Stimulated activated CD4-positive, alpha-beta T cell treated with anti-CD3 and anti-CD28 coated beads, Interleukin-2, amount 100 ng/mL, for 24 hours (primary cell): ENCODE results near the gene NOM1.

Experiments used
- DNase-seq, 2 donors: peaks; one replicate each; pipeline ENCODE4 v3.0.0-alpha.2; 2020

NOM1 gene

DNA sequence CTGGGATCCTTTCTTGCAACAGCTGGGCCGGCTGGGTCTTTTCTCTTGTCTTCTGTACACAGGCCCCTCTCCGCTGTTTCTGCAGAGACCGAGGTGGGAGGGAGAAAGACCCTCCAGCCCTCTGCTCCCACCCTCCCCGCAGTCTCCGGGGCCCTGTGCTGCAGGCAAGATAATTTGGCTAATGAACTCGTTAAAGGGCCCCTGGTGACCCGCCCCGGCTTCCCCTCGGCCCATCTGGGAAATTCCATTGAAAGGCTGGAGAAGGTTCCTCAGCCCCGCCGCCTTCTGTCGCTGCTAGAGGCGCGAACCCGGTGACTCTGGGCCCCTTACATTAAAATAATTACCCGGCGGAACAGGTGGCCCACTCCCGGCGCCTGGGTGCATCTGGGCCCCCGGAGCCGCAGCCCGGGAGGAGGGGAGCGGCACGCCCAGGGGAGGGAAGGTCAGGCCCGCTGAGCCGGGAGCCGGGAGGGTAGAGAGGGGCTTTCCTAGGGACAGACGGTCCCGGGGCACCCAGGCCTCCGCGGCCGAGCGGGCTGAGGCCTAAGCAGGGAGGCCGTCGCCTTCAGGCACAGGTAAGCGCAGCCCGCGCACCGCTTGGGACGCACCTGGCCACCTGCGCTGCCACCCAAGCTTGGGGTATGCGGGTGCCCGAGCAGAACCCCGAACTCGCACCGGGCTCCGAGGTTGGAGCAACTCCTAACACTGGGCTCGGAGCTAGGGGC, 68.3 kb downstream of the NOM1 start:
- DNase-seq, result no peak

DNA sequence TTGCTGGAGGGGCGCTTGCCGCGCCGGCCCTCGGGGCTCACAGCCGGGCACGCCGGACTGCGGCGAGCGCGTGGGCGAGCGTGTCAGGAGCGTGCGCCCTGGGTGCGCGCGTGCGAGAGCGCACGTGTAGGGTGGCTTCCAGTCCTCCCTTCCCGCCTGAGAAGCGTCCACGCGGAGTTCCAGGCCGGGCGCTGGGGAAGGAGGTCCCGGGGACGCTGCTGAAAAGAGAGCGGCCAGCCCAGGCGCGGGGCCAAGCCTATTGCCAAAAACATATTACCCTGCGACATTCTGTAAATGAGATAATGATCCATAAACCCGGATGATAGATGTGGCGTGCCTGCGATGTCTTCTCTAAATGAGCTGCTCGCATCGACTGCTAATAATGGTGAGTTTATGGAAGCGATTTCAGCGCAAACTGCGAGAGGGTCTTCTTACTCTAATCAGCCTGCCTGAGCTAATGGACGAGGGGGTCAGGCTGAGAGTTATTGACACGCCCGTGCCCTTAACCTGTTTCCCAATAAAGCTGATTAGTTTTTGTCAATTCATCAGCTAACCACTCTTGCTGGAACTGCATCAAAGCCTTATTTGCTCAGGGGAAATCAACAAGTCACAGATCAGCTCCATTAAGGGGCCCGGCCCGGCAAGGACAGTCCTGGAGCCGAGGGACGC, 69.0 kb downstream of the NOM1 start:
- no peak for DNase-seq

DNA sequence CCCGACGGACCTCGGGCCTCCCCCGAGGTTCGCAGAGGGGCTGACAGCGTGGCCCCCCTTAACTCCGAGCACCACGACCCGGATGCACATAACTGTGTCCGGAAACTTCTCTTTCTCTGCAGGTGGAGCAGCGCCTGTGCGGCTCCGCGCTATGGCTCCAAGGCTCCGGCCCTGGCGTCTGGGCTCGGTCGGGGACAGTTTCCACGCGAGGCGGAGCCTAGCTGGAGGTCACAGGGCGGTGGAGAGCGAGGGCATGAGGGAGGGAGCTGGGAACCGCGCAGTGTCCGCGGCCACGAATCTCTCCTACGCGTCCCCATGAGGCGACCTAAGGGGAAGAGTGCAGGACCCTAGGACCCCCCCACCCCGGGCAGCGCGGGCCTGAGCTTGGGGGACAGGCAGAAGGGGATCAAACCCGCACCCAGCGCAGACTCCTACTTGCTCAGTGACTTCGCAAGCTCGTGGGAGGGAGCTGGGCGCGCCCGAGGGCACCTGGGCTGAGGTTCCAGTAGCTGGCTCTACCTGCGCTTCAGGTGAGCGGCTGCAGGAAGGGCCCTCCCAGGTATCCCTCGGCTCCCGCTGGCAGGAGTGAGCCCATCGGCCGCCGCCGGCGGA, 69.6 kb downstream of the NOM1 start:
- no peak for DNase-seq

DNA sequence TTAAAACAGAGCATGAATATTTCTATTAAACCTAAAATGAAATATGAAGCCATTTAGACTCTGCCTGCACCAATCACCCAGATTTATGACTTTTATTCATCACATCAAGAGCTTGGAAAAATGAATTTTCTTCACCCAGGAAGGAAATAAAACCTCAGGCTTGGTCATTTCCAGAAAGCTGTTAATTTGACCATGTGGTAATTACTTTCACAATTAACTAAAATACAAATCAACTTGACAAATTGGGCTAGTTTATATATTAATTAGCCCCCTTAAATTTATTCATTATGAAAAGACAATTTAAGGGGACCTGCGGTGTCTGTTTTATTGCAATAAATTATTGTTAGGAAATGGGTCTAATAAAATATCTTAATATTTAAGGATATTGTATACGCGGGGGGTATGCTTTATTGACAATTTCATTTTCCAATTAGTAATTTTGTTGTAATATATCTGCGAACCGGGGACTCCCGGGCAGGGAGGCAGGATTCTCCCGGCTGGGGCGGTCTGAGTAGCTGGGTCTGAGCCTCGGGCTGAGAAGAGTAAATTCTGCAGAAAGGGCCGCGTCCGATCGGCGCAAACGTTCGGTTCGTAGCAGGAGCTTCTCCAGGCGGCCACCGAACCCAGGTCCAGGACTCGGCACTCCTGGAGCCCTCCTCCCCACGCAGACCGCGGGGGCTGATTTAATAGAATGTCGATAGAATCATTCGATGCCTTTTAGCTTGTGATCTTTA, 70.4 kb downstream of the NOM1 start:
- no peak for DNase-seq

DNA sequence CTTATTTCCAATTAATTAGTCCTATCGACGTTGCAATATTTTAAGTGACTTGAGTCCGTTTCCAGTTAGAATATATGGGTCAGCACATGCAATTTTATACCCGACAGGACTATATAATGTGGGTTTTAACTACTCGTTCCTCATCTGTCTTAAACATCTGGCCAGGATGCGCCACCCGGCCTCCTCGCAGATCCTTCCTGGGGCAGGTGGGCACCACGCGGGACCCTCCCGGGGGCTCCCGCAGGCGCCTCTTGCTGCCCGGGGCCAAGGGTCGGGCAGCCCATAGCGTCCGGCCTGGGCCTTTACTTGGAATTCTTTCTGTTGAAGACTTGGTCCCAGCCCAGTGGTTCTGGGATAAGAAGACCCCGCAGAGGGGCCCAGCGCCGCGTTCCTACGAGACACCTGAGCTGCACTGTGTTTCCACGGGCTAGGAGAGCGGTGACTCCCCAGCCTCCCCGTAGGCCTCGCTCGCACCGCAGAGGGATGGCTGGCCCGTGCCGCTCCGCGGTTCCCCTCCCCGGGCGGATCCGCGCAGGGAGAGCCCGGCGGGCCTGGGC, 71.1 kb downstream of the NOM1 start:
- no peak for DNase-seq

DNA sequence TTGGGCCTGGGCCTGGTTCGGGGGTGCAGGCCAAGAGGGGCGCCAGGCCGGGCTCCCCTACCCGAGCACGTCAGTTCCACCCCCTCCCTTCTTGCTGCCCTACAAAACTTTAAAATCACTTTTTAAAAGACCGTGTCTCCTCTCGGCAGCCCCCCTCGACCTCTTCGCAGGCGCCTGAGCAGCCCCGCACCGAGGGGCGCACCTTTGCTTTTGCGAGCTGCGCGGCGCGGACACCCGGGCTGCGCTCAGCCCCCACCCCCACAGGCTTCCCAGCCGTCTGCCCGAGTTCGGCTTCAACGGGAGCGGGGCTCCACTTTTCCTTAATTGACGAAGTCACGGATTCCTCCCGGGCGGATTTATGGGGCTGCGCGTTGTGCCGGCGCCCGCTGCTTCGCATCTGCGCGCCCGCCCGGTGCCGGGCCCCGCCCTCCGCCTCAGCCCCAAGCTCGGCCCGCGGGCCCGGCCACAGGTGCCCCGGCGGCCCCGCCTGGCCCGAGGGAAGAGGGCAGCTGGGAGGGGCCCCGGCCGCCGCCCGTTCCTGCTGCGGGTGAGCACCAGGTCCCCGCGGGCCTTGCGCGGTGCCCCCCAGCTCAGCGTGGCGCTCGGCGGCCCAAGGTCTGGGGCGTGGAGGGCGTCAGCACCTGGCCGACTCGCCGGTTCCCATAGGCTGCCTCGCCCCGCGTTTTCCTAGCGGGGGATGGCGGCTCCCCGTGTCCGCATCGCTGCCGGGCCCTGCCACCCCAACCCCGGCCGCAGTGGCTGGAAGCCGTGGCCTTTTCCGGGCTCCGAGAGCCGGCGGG, 71.8 kb downstream of the NOM1 start:
- no peak for DNase-seq

DNA sequence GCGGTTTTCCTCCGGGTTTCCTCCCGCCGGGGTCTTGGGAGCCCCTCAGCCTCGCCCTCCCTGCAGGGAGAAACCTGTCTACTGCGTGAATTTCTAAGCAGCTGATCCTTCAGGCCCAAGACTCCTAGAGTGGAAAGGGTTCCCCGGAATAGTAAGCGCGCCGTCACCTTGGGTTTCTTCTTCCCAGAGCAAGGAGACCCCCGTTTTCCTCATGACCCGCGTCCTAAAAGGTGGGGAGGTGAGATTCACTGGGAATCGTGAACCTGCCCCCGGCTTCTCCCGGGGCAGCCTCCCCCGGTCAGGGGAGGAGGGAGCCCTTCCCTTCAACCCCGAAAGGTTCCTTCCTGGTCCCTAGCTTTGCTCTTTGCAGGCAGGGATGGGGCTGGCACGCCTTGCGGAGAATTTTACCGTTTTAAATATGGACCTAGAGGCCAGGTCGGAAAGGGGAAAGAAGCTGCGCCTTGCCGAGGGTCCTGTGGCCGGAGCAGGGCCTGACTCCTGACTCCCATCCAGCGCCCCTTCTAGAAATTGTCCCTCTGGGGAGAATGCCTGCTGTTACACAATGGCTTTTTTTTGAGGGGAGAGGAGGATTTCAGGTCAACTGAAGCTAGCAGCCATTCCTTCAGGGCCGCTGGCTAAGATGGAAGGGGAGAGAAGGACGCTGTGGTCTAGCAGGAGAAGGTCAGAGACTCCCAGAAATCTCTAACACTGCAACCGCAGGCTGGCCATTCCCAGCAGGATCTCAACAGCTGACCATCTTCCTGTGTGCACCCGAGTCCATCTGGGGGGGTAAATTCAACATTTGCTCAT, 72.6 kb downstream of the NOM1 start:
- DNase-seq, result no peak
